ENCODE measurements around the gene CHMP5. TPM values are rescaled to one million over a fixed set of nuclear protein-coding genes. Genes with fewer than 3 reads are reported as not detected.

The CHMP5 gene
- total and polyA plus RNA-seq, 7 donors: 54.6 to 307 (median 79.6) TPM

GRCh38 chr9:33249087-33249658 lies 15.7 kb upstream of the CHMP5 start:
- TF ChIP-seq EP300 (IDR thresholded peaks at IDR 0.05) (no peak), CTCF (IDR thresholded peaks at IDR 0.05) (no peak), POLR2A (IDR thresholded peaks at IDR 0.05) (no peak), POLR2AphosphoS5 (IDR thresholded peaks at IDR 0.05) (no peak)
- Histone ChIP-seq H3K27me3 (no peaks in the 10 kb centered on the region), H3K4me1 (no peaks in the 10 kb centered on the region), H3K4me3 (no peak overlapping the region), H3K36me3 (peaks cover 0 to 34% (median 11%) of the 10 kb centered on the region in 4 donors), H3K27ac (no peak overlapping the region), H3K9me3 (no peaks in the 10 kb centered on the region)
- peak; percentile 14 for DNase-seq
- 68 to 80% methylated on average over 6 of the region's 6 CpGs for WGBS, 2 donors
- intact Hi-C loops (cut with DNase I): no loop called here

- H3K36me3 ChIP-seq: peaks cover 2 to 42% (median 18%) of the 10 kb centered on the region in 4 donors
- no peaks in the 10 kb centered on the region for H3K9me3 ChIP-seq
- H3K4me3 ChIP-seq: no peak overlapping the region
- WGBS, 2 donors: 91 to 98% methylated on average over 2 of the region's 2 CpGs
- H3K4me1 ChIP-seq: no peaks in the 10 kb centered on the region
- H3K27ac ChIP-seq: no peak overlapping the region
- intact Hi-C loops (cut with DNase I): no loop called here
- H3K27me3 ChIP-seq: no peaks in the 10 kb centered on the region
- DNase-seq: no peak
- TF ChIP-seq POLR2AphosphoS5 (IDR thresholded peaks at IDR 0.05) (no peak), CTCF (IDR thresholded peaks at IDR 0.05) (no peak), POLR2A (IDR thresholded peaks at IDR 0.05) (no peak), EP300 (IDR thresholded peaks at IDR 0.05) (no peak)
Observed at GRCh38 chr9:33249983-33250382, 14.9 kb upstream of the CHMP5 start.

GRCh38 chr9:33250458-33250995 lies 14.3 kb upstream of the CHMP5 start:
- Histone ChIP-seq H3K4me1 (no peaks in the 10 kb centered on the region), H3K4me3 (no peak overlapping the region), H3K27ac (no peak overlapping the region), H3K36me3 (peaks cover 7 to 48% (median 24%) of the 10 kb centered on the region in 4 donors), H3K9me3 (no peaks in the 10 kb centered on the region), H3K27me3 (no peaks in the 10 kb centered on the region)
- TF ChIP-seq POLR2A (IDR thresholded peaks at IDR 0.05): no peak
- TF ChIP-seq POLR2AphosphoS5 (IDR thresholded peaks at IDR 0.05): no peak
- TF ChIP-seq EP300 (IDR thresholded peaks at IDR 0.05): no peak
- TF ChIP-seq CTCF (IDR thresholded peaks at IDR 0.05): no peak
- WGBS, 2 donors: 65 to 76% methylated on average over 1 of the region's 1 CpG
- intact Hi-C loops (cut with DNase I): no loop called here
- peak; percentile 38 for DNase-seq

GRCh38 chr9:33254211-33254610 lies 10.6 kb upstream of the CHMP5 start:
- Histone ChIP-seq H3K27ac (no peak overlapping the region), H3K36me3 (peaks cover 29 to 79% (median 55%) of the 10 kb centered on the region in 4 donors), H3K4me3 (no peak overlapping the region), H3K4me1 (no peaks in the 10 kb centered on the region), H3K27me3 (no peaks in the 10 kb centered on the region), H3K9me3 (no peaks in the 10 kb centered on the region)
- WGBS, 2 donors: 96 to 98% methylated on average over 4 of the region's 4 CpGs
- no peak for DNase-seq
- TF ChIP-seq POLR2A (IDR thresholded peaks at IDR 0.05) (no peak), EP300 (IDR thresholded peaks at IDR 0.05) (no peak), POLR2AphosphoS5 (IDR thresholded peaks at IDR 0.05) (no peak), CTCF (IDR thresholded peaks at IDR 0.05) (no peak)
- intact Hi-C loops (cut with DNase I): no loop called here

All from sigmoid colon (tissue), 7 donors.